HCT116 (cell line): ENCODE measurements around the gene CMIP. TPM values are rescaled to one million over a fixed set of nuclear protein-coding genes. Genes with fewer than 3 reads are reported as not detected.

Source experiments
- ATAC-seq: fragments of 200-7000 bp; cut with Tn5 transposase; 2 replicates; pipeline ENCODE4 v1.9.1; 2020; ENCODE audit warnings: mild to moderate bottlenecking, moderate library complexity
- BruUV-seq: library from RNA; stranded (reverse); fragments of 400-500 nt; replicated peaks from 2 replicates; lab custom pipeline; 2021; lab: Mats Ljungman, UMichigan
- CTCF ChIA-PET: fragments of 300-600 bp; sonication (Branson Sonifier 250); formaldehyde crosslinking; loops from one replicate; lab custom pipeline; 2021; ENCODE audit warnings: antibody characterized with exemption; lab: Charles Lee
- POLR2A ChIA-PET: fragments of 300-600, 350-600 bp; sonication (Branson Sonifier 250); formaldehyde crosslinking; loops from one replicate; lab custom pipeline; 2021; ENCODE audit warnings: antibody characterized with exemption; lab: Charles Lee
- RAD21 ChIA-PET, 2 experiments: fragments of 300-600 bp; sonication (Branson Sonifier 250); formaldehyde crosslinking; loops; one replicate each; lab custom pipeline; 2023; ENCODE audit warnings: low total read pairs in 2 of 2; ENCODE audit not compliant: uncharacterized antibody in 2 of 2, unreplicated experiment in 2 of 2, low non-redundant PET in 1 of 2; lab: Charles Lee
- DNase-seq: peaks from one replicate; pipeline ENCODE4 v3.0.0-alpha.2; 2010; ENCODE audit warnings: low read depth, low spot score
- H2AFZ ChIP-seq: fragments of 200-600 bp; shearing (Covaris generic), sonication (generic); 2 replicates; pipeline ENCODE4 v1.6.1; 2017; ENCODE audit warnings: low read depth, mixed run types, mixed read lengths, antibody characterized with exemption, low read length; ENCODE audit not compliant: poor library complexity, severe bottlenecking
- H3K27ac ChIP-seq: 2 replicates; pipeline ENCODE4 v1.5.1; 2012; ENCODE audit warnings: low read depth, low read length
- H3K27me3 ChIP-seq: fragments of 200-600 bp; sonication (generic); 2 replicates; pipeline ENCODE4 v1.6.1; 2016; ENCODE audit warnings: mixed run types, low read length, mixed read lengths; ENCODE audit not compliant: insufficient read depth
- H3K36me3 ChIP-seq, 2 experiments: fragments of 200-500 bp in 1 of 2; fragments of 200-600 bp in 1 of 2; sonication (Bioruptor generic) in 1 of 2; sonication (generic) in 1 of 2; 2 replicates each; pipeline versions ENCODE4 v1.5.1 to v1.6.1; 2014 to 2016; ENCODE audit warnings: low read length in 2 of 2, inconsistent platforms in 1 of 2, mixed read lengths in 1 of 2, mixed run types in 1 of 2; ENCODE audit not compliant: insufficient read depth in 2 of 2, control insufficient read depth in 1 of 2
- H3K4me1 ChIP-seq, 2 experiments: fragments of 200-600 bp in 1 of 2; sonication (generic) in 1 of 2; 2 replicates each; pipeline versions ENCODE4 v1.5.1 to v1.6.1; 2012 to 2017; ENCODE audit warnings: low read length in 2 of 2, inconsistent platforms in 1 of 2, mild to moderate bottlenecking in 1 of 2, mixed read lengths in 1 of 2, mixed run types in 1 of 2, moderate library complexity in 1 of 2; ENCODE audit not compliant: insufficient read depth in 2 of 2, control insufficient read depth in 1 of 2
- H3K4me2 ChIP-seq: fragments of 200-600 bp; sonication (generic); 2 replicates; pipeline ENCODE4 v1.6.1; 2017; ENCODE audit warnings: mixed run types, low read length, mixed read lengths
- H3K4me3 ChIP-seq, 2 experiments: fragments of 200-600 bp in 1 of 2; sonication (generic) in 1 of 2; replicated peaks in 1 of 2; 2 replicates each; pipeline ENCODE4 v1.5.1; 2011 to 2016; ENCODE audit warnings: low read length in 2 of 2, control low read depth in 1 of 2, low read depth in 1 of 2, mild to moderate bottlenecking in 1 of 2, mixed read lengths in 1 of 2, mixed run types in 1 of 2
- H3K79me2 ChIP-seq: fragments of 200-600 bp; sonication (generic); 2 replicates; pipeline ENCODE4 v1.6.1; 2017; ENCODE audit warnings: mild to moderate bottlenecking, mixed run types, low read length, moderate library complexity, mixed read lengths; ENCODE audit not compliant: insufficient read depth
- H3K9ac ChIP-seq: fragments of 200-600 bp; sonication (generic); 2 replicates; pipeline ENCODE4 v1.6.1; 2016; ENCODE audit warnings: low read length, mixed read lengths
- H3K9me2 ChIP-seq: fragments of 200-600 bp; sonication (generic), shearing (Covaris generic); 2 replicates; pipeline ENCODE4 v1.6.1; 2017; ENCODE audit warnings: mixed run types, mild to moderate bottlenecking, moderate library complexity; ENCODE audit not compliant: insufficient read depth
- H3K9me3 ChIP-seq, 2 experiments: fragments of 200-500 bp in 1 of 2; fragments of 200-600 bp in 1 of 2; sonication (Bioruptor generic) in 1 of 2; sonication (generic) in 1 of 2; 2 replicates each; pipeline ENCODE4 v1.6.1; 2014 to 2017; ENCODE audit warnings: low read length in 2 of 2, mixed read lengths in 2 of 2, inconsistent platforms in 1 of 2, low read depth in 1 of 2, mild to moderate bottlenecking in 1 of 2, mixed run types in 1 of 2, moderate library complexity in 1 of 2; ENCODE audit not compliant: control insufficient read depth in 1 of 2, insufficient read depth in 1 of 2
- H4K20me1 ChIP-seq: fragments of 200-600 bp; sonication (generic), shearing (Covaris generic); 2 replicates; pipeline ENCODE4 v1.6.1; 2017; ENCODE audit warnings: mixed run types, mild to moderate bottlenecking, moderate library complexity; ENCODE audit not compliant: insufficient read depth
- CBX3 ChIP-seq: IDR thresholded peaks from 2 replicates; pipeline ENCODE4 v1.6.1; 2012; ENCODE audit warnings: low read depth
- EGR1 ChIP-seq: IDR thresholded peaks from 2 replicates; pipeline ENCODE4 v1.6.1; 2012; ENCODE audit warnings: low read depth
- ELF1 ChIP-seq: IDR thresholded peaks from 2 replicates; pipeline ENCODE4 v1.6.1; 2012; ENCODE audit warnings: low read depth, borderline replicate concordance
- SIN3A ChIP-seq: IDR thresholded peaks from 2 replicates; pipeline ENCODE4 v1.6.1; 2012; ENCODE audit warnings: low read depth
- SP1 ChIP-seq: IDR thresholded peaks from 2 replicates; pipeline ENCODE4 v1.6.1; 2012; ENCODE audit warnings: low read depth
- TCF7L2 ChIP-seq: IDR thresholded peaks from 2 replicates; pipeline ENCODE4 v1.7.0; 2011; ENCODE audit warnings: borderline replicate concordance, inconsistent platforms; ENCODE audit not compliant: insufficient read depth, insufficient read length; ENCODE audit errors: extremely low read depth
- YY1 ChIP-seq: IDR thresholded peaks from 2 replicates; pipeline ENCODE4 v1.6.1; 2011; ENCODE audit warnings: low read length, low read depth, moderate library complexity, mild to moderate bottlenecking; ENCODE audit not compliant: insufficient replicate concordance; ENCODE audit errors: extremely low read depth
- ZNF274 ChIP-seq: fragments of 200-500 bp; sonication (Bioruptor generic); IDR thresholded peaks from 2 replicates; pipeline ENCODE4 v1.6.1; 2014; ENCODE audit warnings: mild to moderate bottlenecking, low read depth, low read length, inconsistent platforms
- intact Hi-C: fragments of 100-400 bp; cut with micrococcal nuclease; formaldehyde crosslinking; loops from 2 replicates; pipeline ENCODE4 v1.10.0; 2022
- total RNA-seq: library from RNA; stranded (reverse); gene quantifications from one replicate; pipeline ENCODE4 v1.2.1, GENCODE V29; 2021; ENCODE audit not compliant: unreplicated experiment
- TF ChIP-seq, protein P1 (sequence below): IDR thresholded peaks from 2 replicates; pipeline ENCODE4 v1.6.1; 2011; ENCODE audit warnings: mild to moderate bottlenecking, low read length, moderate library complexity; ENCODE audit not compliant: insufficient replicate concordance; ENCODE audit errors: extremely low read depth

Gene CMIP
- total RNA-seq, 1 experiment from 2014 or later: 64.6 TPM

GRCh38 chr16:81700071-81700779 lies 255.6 kb downstream of the CMIP start:
- no peaks in the 10 kb centered on the region for H3K27me3 ChIP-seq
- RAD21 ChIA-PET: no interaction called here
- no peak overlapping the region for H3K9ac ChIP-seq
- H3K27ac ChIP-seq: no peak overlapping the region
- H3K79me2 ChIP-seq: no peaks in the 10 kb centered on the region
- no peak for DNase-seq
- no peaks in the 10 kb centered on the region for H4K20me1 ChIP-seq
- CTCF ChIA-PET: interaction anchor here (1.9 kb wide), 1 partner anchor 294 kb away, joined by 7 read pairs; no protein-coding TSS in a partner anchor
- intact Hi-C loops: no loop called here
- POLR2A ChIA-PET: no interaction called here
- no peak overlapping the region; the same call in 1 of the 2 replicates for H3K4me2 ChIP-seq
- H3K36me3 ChIP-seq: peaks cover 7 to 12% of the 10 kb centered on the region in 2 experiments; a peak in 3 of 4 replicates
- TF ChIP-seq ZNF274 (no peak), SIN3A (no peak), TCF7L2 (no peak), YY1 (no peak), CBX3 (no peak), SP1 (no peak), EGR1 (no peak), ELF1 (no peak)
- TF ChIP-seq, protein P1, sequence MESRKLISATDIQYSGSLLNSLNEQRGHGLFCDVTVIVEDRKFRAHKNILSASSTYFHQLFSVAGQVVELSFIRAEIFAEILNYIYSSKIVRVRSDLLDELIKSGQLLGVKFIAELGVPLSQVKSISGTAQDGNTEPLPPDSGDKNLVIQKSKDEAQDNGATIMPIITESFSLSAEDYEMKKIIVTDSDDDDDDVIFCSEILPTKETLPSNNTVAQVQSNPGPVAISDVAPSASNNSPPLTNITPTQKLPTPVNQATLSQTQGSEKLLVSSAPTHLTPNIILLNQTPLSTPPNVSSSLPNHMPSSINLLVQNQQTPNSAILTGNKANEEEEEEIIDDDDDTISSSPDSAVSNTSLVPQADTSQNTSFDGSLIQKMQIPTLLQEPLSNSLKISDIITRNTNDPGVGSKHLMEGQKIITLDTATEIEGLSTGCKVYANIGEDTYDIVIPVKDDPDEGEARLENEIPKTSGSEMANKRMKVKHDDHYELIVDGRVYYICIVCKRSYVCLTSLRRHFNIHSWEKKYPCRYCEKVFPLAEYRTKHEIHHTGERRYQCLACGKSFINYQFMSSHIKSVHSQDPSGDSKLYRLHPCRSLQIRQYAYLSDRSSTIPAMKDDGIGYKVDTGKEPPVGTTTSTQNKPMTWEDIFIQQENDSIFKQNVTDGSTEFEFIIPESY: no peak
- TF ChIP-seq, all 23 proteins: peak for 0
- no peaks in the 10 kb centered on the region for H3K9me2 ChIP-seq
- no peak for ATAC-seq
- H3K9me3 ChIP-seq: no peaks in the 10 kb centered on the region
- H2AFZ ChIP-seq: no peak overlapping the region
- H3K4me3 ChIP-seq: no peak overlapping the region
- no TSS peak for BruUV-seq
- H3K4me1 ChIP-seq: peaks cover 11 to 38% of the 10 kb centered on the region in 2 experiments
